ENCODE data around the gene ROBO1. TPM values are rescaled to one million over a fixed set of nuclear protein-coding genes. Genes with fewer than 3 reads are reported as not detected.

The ROBO1 gene
- polyA plus RNA-seq, 1 donor (not counting 4 experiments of a cell fraction or from before 2014, with no cell fraction given) = 27.1 TPM

- Histone ChIP-seq H3K9me3 (ENCODE audit: control insufficient read depth, low read depth, low read length) (no peaks in the 10 kb centered on the region), H4K20me1 (ENCODE audit: control insufficient read depth, extremely low read depth, insufficient read depth, low read length) (no peaks in the 10 kb centered on the region), H3K36me3 (ENCODE audit: control insufficient read depth in 2 of 2, extremely low read depth in 1 of 2, insufficient read depth in 2 of 2, low read length in 2 of 2) (no peaks in the 10 kb centered on the region), H3K27ac (ENCODE audit: control insufficient read depth, insufficient read depth, low read length) (no peak overlapping the region), H3K9me1 (ENCODE audit: control insufficient read depth, extremely low read depth, insufficient read depth, low read length) (no peaks in the 10 kb centered on the region), H3K9ac (ENCODE audit: control insufficient read depth, extremely low read depth, insufficient read depth, low read length) (no peak overlapping the region), H3K4me1 (ENCODE audit: control insufficient read depth, extremely low read depth, insufficient read depth, low read length) (no peaks in the 10 kb centered on the region), H3K4me2 (ENCODE audit: control insufficient read depth, extremely low read depth, insufficient read depth, low read depth, low read length) (no peak overlapping the region), H2AFZ (ENCODE audit: control insufficient read depth, low read length) (no peak overlapping the region), H3K79me2 (ENCODE audit: control insufficient read depth, insufficient read depth, low read length) (no peaks in the 10 kb centered on the region), H3K4me3 (ENCODE audit: control insufficient read depth in 2 of 3, extremely low read depth in 1 of 3, insufficient read depth in 2 of 3, low read depth in 1 of 3, low read length in 3 of 3) (no peak overlapping the region), H3K27me3 (ENCODE audit: control insufficient read depth, extremely low read depth, insufficient read depth, low read length) (no peaks in the 10 kb centered on the region)
- FAIRE-seq = no peak
- TF ChIP-seq EZH2 (IDR thresholded peaks at IDR 0.05; ENCODE audit: low read length) = no peak
- TF ChIP-seq, protein P1, sequence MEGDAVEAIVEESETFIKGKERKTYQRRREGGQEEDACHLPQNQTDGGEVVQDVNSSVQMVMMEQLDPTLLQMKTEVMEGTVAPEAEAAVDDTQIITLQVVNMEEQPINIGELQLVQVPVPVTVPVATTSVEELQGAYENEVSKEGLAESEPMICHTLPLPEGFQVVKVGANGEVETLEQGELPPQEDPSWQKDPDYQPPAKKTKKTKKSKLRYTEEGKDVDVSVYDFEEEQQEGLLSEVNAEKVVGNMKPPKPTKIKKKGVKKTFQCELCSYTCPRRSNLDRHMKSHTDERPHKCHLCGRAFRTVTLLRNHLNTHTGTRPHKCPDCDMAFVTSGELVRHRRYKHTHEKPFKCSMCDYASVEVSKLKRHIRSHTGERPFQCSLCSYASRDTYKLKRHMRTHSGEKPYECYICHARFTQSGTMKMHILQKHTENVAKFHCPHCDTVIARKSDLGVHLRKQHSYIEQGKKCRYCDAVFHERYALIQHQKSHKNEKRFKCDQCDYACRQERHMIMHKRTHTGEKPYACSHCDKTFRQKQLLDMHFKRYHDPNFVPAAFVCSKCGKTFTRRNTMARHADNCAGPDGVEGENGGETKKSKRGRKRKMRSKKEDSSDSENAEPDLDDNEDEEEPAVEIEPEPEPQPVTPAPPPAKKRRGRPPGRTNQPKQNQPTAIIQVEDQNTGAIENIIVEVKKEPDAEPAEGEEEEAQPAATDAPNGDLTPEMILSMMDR (optimal IDR thresholded peaks at IDR 0.05 in 1 of 3, IDR thresholded peaks at IDR 0.05 in 1 of 3, conservative IDR thresholded peaks at IDR 0.05 in 1 of 3; ENCODE audit: extremely low read depth in 1 of 3, insufficient read depth in 2 of 3, low read length in 3 of 3) = no peak
- dilution Hi-C loops (cut with MboI; ENCODE audit: extremely low pct_ligation_motif_present, low sequenced_read_pairs) = no loop called here
- no peak for DNase-seq (ENCODE audit: low read depth, low spot score)
Measured at GRCh38 chr3:78912687-78913086, 855.1 kb downstream of the ROBO1 start.

DNA sequence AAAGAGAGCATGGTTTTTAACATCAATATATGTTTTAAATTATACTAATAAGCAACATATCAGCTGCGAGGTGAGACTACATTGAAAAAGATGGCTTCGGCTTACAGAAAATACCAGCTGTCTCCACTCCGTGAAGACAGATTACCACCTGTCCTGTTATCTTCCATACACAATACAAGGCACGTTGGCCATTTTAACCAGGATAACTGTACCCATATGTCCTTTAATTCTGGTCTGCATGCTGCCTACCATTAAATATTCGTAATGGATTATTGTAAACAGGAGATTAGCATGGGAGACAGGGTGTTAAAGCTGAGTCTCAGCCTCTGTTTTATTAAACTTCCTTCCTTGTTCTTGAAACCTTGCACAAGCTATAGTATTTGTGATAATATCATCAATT is 855.5 kb downstream of the ROBO1 start:
- H3K79me2 ChIP-seq (ENCODE audit: control insufficient read depth, insufficient read depth, low read length) = no peaks in the 10 kb centered on the region
- no peak overlapping the region for H3K4me3 ChIP-seq (ENCODE audit: control insufficient read depth in 2 of 3, extremely low read depth in 1 of 3, insufficient read depth in 2 of 3, low read depth in 1 of 3, low read length in 3 of 3)
- H3K27me3 ChIP-seq (ENCODE audit: control insufficient read depth, extremely low read depth, insufficient read depth, low read length) = no peaks in the 10 kb centered on the region
- no peaks in the 10 kb centered on the region for H3K9me3 ChIP-seq (ENCODE audit: control insufficient read depth, low read depth, low read length)
- no peak overlapping the region for H3K9ac ChIP-seq (ENCODE audit: control insufficient read depth, extremely low read depth, insufficient read depth, low read length)
- no peak for DNase-seq (ENCODE audit: low read depth, low spot score)
- no peaks in the 10 kb centered on the region for H3K9me1 ChIP-seq (ENCODE audit: control insufficient read depth, extremely low read depth, insufficient read depth, low read length)
- no peaks in the 10 kb centered on the region for H3K4me1 ChIP-seq (ENCODE audit: control insufficient read depth, extremely low read depth, insufficient read depth, low read length)
- no peak overlapping the region for H3K4me2 ChIP-seq (ENCODE audit: control insufficient read depth, extremely low read depth, insufficient read depth, low read depth, low read length)
- H3K27ac ChIP-seq (ENCODE audit: control insufficient read depth, insufficient read depth, low read length) = no peak overlapping the region
- dilution Hi-C loops (cut with MboI; ENCODE audit: extremely low pct_ligation_motif_present, low sequenced_read_pairs) = no loop called here
- H2AFZ ChIP-seq (ENCODE audit: control insufficient read depth, low read length) = no peak overlapping the region
- TF ChIP-seq EZH2 (IDR thresholded peaks at IDR 0.05; ENCODE audit: low read length) = no peak
- TF ChIP-seq, protein P1 (optimal IDR thresholded peaks at IDR 0.05 in 1 of 3, IDR thresholded peaks at IDR 0.05 in 1 of 3, conservative IDR thresholded peaks at IDR 0.05 in 1 of 3; ENCODE audit: extremely low read depth in 1 of 3, insufficient read depth in 2 of 3, low read length in 3 of 3) = no peak
- no peak for FAIRE-seq
- no peaks in the 10 kb centered on the region for H4K20me1 ChIP-seq (ENCODE audit: control insufficient read depth, extremely low read depth, insufficient read depth, low read length)
- no peaks in the 10 kb centered on the region for H3K36me3 ChIP-seq (ENCODE audit: control insufficient read depth in 2 of 2, extremely low read depth in 1 of 2, insufficient read depth in 2 of 2, low read length in 2 of 2)
